ENCODE data around the gene DYNLT4. TPM values are rescaled to one million over a fixed set of nuclear protein-coding genes. Genes with fewer than 3 reads are reported as not detected.

The DYNLT4 gene
- total RNA-seq, 3 donors from 2014 or later: 0.80 to 2.0 (median 1.3) TPM

GRCh38 chr1:44783697-44784093 is 23.5 kb downstream of the DYNLT4 start:
- H3K36me3 ChIP-seq: no peaks in the 10 kb centered on the region
- no peaks in the 10 kb centered on the region for H3K9me3 ChIP-seq
- H3K4me1 ChIP-seq: peaks cover 0 to 12% of the 10 kb centered on the region in 2 donors
- no peak for DNase-seq (ENCODE audit: low spot score in 2 of 2)
- H3K27ac ChIP-seq: peak overlapping the region; percentile 44 to 62
- H3K27me3 ChIP-seq: no peaks in the 10 kb centered on the region
- intact Hi-C loops (cut with DNase I; ENCODE audit: low total_unique reads): no loop called here
- no peak for TF ChIP-seq POLR2AphosphoS5 (IDR thresholded peaks at IDR 0.05)
- TF ChIP-seq CTCF (IDR thresholded peaks at IDR 0.05): no peak
- TF ChIP-seq POLR2A (IDR thresholded peaks at IDR 0.05): no peak
- peak overlapping the region; percentile 45 to 68 (median 57) for H3K4me3 ChIP-seq

GRCh38 chr1:44780583-44781121 is 26.5 kb downstream of the DYNLT4 start:
- intact Hi-C loops (cut with DNase I; ENCODE audit: low total_unique reads): no loop called here
- Histone ChIP-seq H3K27me3 (no peaks in the 10 kb centered on the region), H3K9me3 (no peaks in the 10 kb centered on the region), H3K27ac (no peak overlapping the region), H3K36me3 (no peaks in the 10 kb centered on the region), H3K4me3 (no peak overlapping the region), H3K4me1 (peaks cover 0 to 13% of the 10 kb centered on the region in 2 donors)
- TF ChIP-seq CTCF (IDR thresholded peaks at IDR 0.05): no peak
- TF ChIP-seq POLR2A (IDR thresholded peaks at IDR 0.05): no peak
- TF ChIP-seq POLR2AphosphoS5 (IDR thresholded peaks at IDR 0.05): no peak
- no peak for DNase-seq (ENCODE audit: low spot score in 2 of 2)

- Histone ChIP-seq H3K9me3 (no peaks in the 10 kb centered on the region), H3K36me3 (no peaks in the 10 kb centered on the region), H3K27ac (no peak overlapping the region), H3K4me3 (no peak overlapping the region), H3K27me3 (no peaks in the 10 kb centered on the region), H3K4me1 (peaks cover 0 to 9% of the 10 kb centered on the region in 2 donors)
- no peak for DNase-seq (ENCODE audit: low spot score in 2 of 2)
- no peak for TF ChIP-seq POLR2A (IDR thresholded peaks at IDR 0.05)
- TF ChIP-seq CTCF (IDR thresholded peaks at IDR 0.05): no peak
- no peak for TF ChIP-seq POLR2AphosphoS5 (IDR thresholded peaks at IDR 0.05)
- intact Hi-C loops (cut with DNase I; ENCODE audit: low total_unique reads): no loop called here
Observed at GRCh38 chr1:44778705-44779576, 28.2 kb downstream of the DYNLT4 start.

- Histone ChIP-seq H3K9me3 (no peaks in the 10 kb centered on the region), H3K27me3 (no peaks in the 10 kb centered on the region), H3K4me3 (peak overlapping the region in 1 of 3 donors; percentile 85), H3K27ac (peak overlapping the region; percentile 45 to 96), H3K4me1 (peaks cover 0 to 5% of the 10 kb centered on the region in 2 donors), H3K36me3 (no peaks in the 10 kb centered on the region)
- no peak for DNase-seq (ENCODE audit: low spot score in 2 of 2)
- intact Hi-C loops (cut with DNase I; ENCODE audit: low total_unique reads): loop anchor here (2.0 kb wide), 1 partner anchor 45 kb away; no protein-coding TSS in a partner anchor
- TF ChIP-seq CTCF (IDR thresholded peaks at IDR 0.05) (no peak), POLR2AphosphoS5 (IDR thresholded peaks at IDR 0.05) (no peak), POLR2A (IDR thresholded peaks at IDR 0.05) (no peak)
Observed at GRCh38 chr1:44777969-44778635, 29.0 kb downstream of the DYNLT4 start.
